ENCODE data around the gene SVOP.

DNA sequence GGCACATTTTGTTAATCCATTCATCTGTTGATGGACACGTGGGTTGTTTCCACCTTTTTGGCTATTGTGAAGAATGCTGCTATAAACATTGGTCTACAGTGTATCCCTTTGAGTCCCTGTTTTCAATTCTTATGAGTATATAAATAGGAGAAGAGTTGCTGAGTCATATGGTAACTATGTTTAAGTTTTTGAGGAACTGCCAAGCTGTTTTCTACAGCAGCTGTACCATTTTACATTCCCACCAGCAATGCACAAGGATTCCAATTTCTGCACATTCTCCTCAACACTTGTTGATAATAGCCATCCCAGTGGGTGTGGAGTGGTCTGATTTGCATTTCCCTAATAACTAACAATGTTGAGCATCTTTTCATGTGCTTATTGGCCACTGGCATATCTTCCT, 6.9 kb upstream of the SVOP start:
- TF ChIP-seq FOSL1 (IDR thresholded peaks at IDR 0.05; ENCODE audit: insufficient read depth, low read depth, low read length) (no peak), EZH2 (IDR thresholded peaks at IDR 0.05; ENCODE audit: low read depth, low read length, severe bottlenecking) (no peak), POLR2A (IDR thresholded peaks at IDR 0.05; ENCODE audit: control extremely low read depth in 1 of 2, low read depth in 2 of 2, low read length in 2 of 2) (no peak), RXRA (IDR thresholded peaks at IDR 0.05; ENCODE audit: insufficient read depth, low read depth, low read length) (no peak), EP300 (IDR thresholded peaks at IDR 0.05; ENCODE audit: borderline replicate concordance in 1 of 2, low read depth in 2 of 2, low read length in 2 of 2) (no peak), KDM1A (IDR thresholded peaks at IDR 0.05; ENCODE audit: borderline replicate concordance, low read length) (no peak), TEAD4 (IDR thresholded peaks at IDR 0.05; ENCODE audit: low read depth, low read length) (no peak), SP2 (IDR thresholded peaks at IDR 0.05; ENCODE audit: low read length) (no peak), SP1 (IDR thresholded peaks at IDR 0.05; ENCODE audit: low read depth, low read length) (no peak)
- TF ChIP-seq, protein P1, sequence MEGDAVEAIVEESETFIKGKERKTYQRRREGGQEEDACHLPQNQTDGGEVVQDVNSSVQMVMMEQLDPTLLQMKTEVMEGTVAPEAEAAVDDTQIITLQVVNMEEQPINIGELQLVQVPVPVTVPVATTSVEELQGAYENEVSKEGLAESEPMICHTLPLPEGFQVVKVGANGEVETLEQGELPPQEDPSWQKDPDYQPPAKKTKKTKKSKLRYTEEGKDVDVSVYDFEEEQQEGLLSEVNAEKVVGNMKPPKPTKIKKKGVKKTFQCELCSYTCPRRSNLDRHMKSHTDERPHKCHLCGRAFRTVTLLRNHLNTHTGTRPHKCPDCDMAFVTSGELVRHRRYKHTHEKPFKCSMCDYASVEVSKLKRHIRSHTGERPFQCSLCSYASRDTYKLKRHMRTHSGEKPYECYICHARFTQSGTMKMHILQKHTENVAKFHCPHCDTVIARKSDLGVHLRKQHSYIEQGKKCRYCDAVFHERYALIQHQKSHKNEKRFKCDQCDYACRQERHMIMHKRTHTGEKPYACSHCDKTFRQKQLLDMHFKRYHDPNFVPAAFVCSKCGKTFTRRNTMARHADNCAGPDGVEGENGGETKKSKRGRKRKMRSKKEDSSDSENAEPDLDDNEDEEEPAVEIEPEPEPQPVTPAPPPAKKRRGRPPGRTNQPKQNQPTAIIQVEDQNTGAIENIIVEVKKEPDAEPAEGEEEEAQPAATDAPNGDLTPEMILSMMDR (IDR thresholded peaks at IDR 0.05; ENCODE audit: control extremely low read depth in 1 of 3, insufficient read depth in 1 of 3, low read depth in 1 of 3, low read length in 3 of 3), result no peak
- TF ChIP-seq, protein P2, sequence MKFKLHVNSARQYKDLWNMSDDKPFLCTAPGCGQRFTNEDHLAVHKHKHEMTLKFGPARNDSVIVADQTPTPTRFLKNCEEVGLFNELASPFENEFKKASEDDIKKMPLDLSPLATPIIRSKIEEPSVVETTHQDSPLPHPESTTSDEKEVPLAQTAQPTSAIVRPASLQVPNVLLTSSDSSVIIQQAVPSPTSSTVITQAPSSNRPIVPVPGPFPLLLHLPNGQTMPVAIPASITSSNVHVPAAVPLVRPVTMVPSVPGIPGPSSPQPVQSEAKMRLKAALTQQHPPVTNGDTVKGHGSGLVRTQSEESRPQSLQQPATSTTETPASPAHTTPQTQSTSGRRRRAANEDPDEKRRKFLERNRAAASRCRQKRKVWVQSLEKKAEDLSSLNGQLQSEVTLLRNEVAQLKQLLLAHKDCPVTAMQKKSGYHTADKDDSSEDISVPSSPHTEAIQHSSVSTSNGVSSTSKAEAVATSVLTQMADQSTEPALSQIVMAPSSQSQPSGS (IDR thresholded peaks at IDR 0.05; ENCODE audit: low read length), result no peak
